Ascending aorta (tissue), 2 donors: ENCODE data around the gene TIMM50. TPM values are rescaled to one million over a fixed set of nuclear protein-coding genes. Genes with fewer than 3 reads are reported as not detected.

ENCODE experiments used
- DNase-seq, 2 donors: peaks; one replicate each; pipeline ENCODE4 v3.0.0-alpha.2; 2019; ENCODE audit warnings: low spot score in 2 of 2
- H3K27ac ChIP-seq, 2 donors: fragments of 200-600 bp; sonication (generic); one replicate each; pipeline ENCODE4 v1.5.1; 2016 to 2017; ENCODE audit warnings: mild to moderate bottlenecking in 1 of 2
- H3K27me3 ChIP-seq: fragments of 200-600 bp; sonication (generic); one replicate; pipeline ENCODE4 v1.5.1; 2017
- H3K36me3 ChIP-seq, 2 donors: fragments of 200-600 bp; sonication (generic); one replicate each; pipeline ENCODE4 v1.5.1; 2016
- H3K4me1 ChIP-seq, 2 donors: fragments of 200-600 bp; sonication (generic); one replicate each; pipeline ENCODE4 v1.5.1; 2016 to 2017; ENCODE audit warnings: mild to moderate bottlenecking in 1 of 2
- H3K4me3 ChIP-seq, 2 donors: fragments of 200-600 bp; sonication (generic); one replicate each; pipeline ENCODE4 v1.5.1; 2016 to 2017; ENCODE audit warnings: mild to moderate bottlenecking in 1 of 2
- H3K9me3 ChIP-seq, 2 donors: fragments of 200-600 bp; sonication (generic); one replicate each; pipeline ENCODE4 v1.5.1; 2016
- intact Hi-C: fragments of 100-400 bp; cut with DNase I; formaldehyde crosslinking; loops from one replicate; pipeline ENCODE4 v1.15.1; 2023
- total RNA-seq: library from RNA; depleted of rRNA; stranded (reverse); fragments of >200 nt; gene quantifications from one replicate; pipeline ENCODE4 v1.1.0, GENCODE V29; 2016
- TF ChIP-seq, protein P1 (sequence below), 3 experiments: fragments of 200-600 bp in 2 of 3; fragments of 450-650 bp in 1 of 3; sonication (generic) in 2 of 3; IDR thresholded peaks; one replicate each; pipeline ENCODE4 v1.5.1; 2016 to 2019; ENCODE audit warnings: antibody characterized with exemption in 3 of 3, mild to moderate bottlenecking in 1 of 3, moderate library complexity in 1 of 3

TIMM50 gene
- total RNA-seq, 1 donor from 2014 or later: 92.0 TPM

DNA sequence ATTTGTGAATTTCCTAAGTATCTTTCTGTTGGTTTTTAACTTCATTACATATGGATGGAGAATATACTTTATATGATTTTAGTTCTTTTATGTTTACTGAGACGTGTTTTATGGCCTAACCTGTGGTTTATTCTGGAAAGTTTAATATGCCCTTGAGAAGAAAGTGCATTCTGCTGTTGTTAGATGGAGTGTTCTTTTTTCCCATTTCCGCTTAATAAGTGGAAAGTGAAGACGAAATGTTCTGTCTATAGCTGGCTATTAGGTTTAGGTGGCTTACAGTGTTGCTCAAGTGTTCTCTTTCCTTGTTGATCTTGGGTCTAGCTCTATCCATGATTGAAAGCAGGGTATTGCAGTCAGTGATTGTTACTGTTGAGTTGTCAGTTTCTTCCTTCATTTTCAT is 17.2 kb upstream of the TIMM50 start:
- peaks cover 71 to 85% of the 10 kb centered on the region in 2 donors for H3K36me3 ChIP-seq
- TF ChIP-seq, protein P1, sequence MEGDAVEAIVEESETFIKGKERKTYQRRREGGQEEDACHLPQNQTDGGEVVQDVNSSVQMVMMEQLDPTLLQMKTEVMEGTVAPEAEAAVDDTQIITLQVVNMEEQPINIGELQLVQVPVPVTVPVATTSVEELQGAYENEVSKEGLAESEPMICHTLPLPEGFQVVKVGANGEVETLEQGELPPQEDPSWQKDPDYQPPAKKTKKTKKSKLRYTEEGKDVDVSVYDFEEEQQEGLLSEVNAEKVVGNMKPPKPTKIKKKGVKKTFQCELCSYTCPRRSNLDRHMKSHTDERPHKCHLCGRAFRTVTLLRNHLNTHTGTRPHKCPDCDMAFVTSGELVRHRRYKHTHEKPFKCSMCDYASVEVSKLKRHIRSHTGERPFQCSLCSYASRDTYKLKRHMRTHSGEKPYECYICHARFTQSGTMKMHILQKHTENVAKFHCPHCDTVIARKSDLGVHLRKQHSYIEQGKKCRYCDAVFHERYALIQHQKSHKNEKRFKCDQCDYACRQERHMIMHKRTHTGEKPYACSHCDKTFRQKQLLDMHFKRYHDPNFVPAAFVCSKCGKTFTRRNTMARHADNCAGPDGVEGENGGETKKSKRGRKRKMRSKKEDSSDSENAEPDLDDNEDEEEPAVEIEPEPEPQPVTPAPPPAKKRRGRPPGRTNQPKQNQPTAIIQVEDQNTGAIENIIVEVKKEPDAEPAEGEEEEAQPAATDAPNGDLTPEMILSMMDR (IDR thresholded peaks at IDR 0.05): no peak
- no peak overlapping the region for H3K27ac ChIP-seq

DNA sequence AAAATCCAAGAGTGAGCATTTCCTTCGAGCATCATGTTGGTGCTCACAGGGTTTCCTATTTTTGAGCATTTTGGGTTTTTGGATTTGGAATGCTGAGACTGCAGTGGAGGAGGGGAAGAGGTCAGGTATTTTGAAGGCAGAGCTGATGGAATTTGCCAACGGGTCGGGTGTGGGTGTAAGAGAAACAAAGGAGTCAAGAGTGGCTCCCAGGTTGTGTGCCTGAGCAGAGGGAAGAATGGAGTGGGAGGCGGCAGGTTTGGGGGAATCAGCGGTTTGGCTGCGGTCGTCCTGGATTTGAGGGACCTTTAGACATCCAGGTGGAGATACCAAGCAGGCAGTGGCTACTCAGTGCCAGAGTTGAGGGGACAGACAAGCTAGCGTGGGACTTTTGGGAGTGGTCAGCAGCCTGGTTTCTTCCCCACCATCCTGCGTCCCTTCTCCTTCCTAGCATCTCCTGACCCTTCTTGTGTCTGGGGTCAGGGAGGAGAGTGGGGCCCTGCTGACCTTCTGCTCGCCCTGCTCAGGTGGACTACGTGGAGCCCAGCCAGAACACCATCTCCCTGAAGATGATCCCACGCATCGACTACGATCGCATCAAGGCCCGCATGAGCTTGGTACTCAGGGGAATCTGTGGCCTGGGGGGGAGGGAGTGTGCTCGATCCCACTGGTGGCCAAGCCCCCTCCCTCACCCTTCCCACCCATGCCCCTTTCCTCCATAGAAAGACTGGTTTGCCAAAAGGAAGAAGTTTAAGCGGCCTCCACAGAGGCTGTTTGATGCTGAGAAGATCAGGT is 14.5 kb upstream of the TIMM50 start:
- TF ChIP-seq, protein P1 (IDR thresholded peaks at IDR 0.05): no peak
- no peak for DNase-seq
- H3K27ac ChIP-seq: no peak overlapping the region
- H3K27me3 ChIP-seq: no peaks in the 10 kb centered on the region
- H3K4me1 ChIP-seq: no peaks in the 10 kb centered on the region
- H3K36me3 ChIP-seq: peaks cover 72 to 85% of the 10 kb centered on the region in 2 donors
- intact Hi-C loops: no loop called here
- no peaks in the 10 kb centered on the region for H3K9me3 ChIP-seq
- H3K4me3 ChIP-seq: no peak overlapping the region

More for the DNA sequence above, 17.2 kb upstream of the TIMM50 start:
- Histone ChIP-seq H3K9me3 (no peaks in the 10 kb centered on the region), H3K4me3 (no peak overlapping the region), H3K4me1 (no peaks in the 10 kb centered on the region), H3K27me3 (no peaks in the 10 kb centered on the region)
- intact Hi-C loops: no loop called here
- no peak for DNase-seq

DNA sequence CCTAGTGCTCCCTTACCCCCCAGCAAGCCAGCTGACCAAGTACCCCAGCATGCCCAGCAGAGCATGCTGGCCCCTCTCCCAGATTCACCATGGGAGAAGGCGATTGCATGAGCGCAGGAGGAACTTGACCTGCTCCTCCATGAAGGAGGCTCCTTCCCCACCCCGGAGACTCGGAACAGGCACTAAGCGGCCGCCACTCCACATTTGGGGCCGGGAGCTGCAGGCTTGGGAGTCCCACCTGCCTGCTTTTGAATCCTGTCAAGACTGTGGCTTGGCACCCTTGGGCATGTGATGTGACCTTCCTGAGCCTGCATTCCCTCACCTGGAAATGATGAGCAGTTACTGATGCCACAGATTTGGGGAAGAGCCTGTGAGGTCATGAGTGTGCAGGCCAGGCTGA is 12.7 kb upstream of the TIMM50 start:
- intact Hi-C loops: no loop called here
- TF ChIP-seq, protein P1 (IDR thresholded peaks at IDR 0.05): no peak
- Histone ChIP-seq H3K4me1 (no peaks in the 10 kb centered on the region), H3K27ac (no peak overlapping the region), H3K27me3 (no peaks in the 10 kb centered on the region), H3K4me3 (no peak overlapping the region), H3K36me3 (peaks cover 87 to 96% of the 10 kb centered on the region in 2 donors), H3K9me3 (no peaks in the 10 kb centered on the region)
- DNase-seq: no peak

DNA sequence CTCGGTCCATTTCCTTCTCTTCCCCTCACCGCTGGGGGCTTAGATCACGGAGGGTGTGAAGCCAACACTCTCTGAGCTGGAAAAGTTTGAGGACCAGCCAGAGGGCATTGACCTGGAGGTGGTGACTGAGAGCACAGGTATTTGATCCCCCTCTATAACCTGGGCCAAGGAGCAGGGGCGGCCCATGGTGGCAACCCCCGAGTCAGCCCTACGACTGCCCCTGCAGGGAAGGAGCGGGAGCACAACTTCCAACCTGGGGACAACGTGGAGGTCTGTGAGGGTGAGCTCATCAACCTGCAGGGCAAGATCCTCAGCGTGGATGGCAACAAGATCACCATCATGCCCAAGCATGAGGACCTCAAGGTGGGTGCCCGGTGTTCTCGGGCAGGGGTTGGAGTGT is 11.6 kb upstream of the TIMM50 start:
- no peaks in the 10 kb centered on the region for H3K4me1 ChIP-seq
- no peak overlapping the region for H3K27ac ChIP-seq
- H3K9me3 ChIP-seq: no peaks in the 10 kb centered on the region
- no peaks in the 10 kb centered on the region for H3K27me3 ChIP-seq
- TF ChIP-seq, protein P1 (IDR thresholded peaks at IDR 0.05): no peak
- H3K36me3 ChIP-seq: peaks cover 96 to 100% of the 10 kb centered on the region in 2 donors
- intact Hi-C loops: no loop called here
- no peak for DNase-seq
- H3K4me3 ChIP-seq: no peak overlapping the region

DNA sequence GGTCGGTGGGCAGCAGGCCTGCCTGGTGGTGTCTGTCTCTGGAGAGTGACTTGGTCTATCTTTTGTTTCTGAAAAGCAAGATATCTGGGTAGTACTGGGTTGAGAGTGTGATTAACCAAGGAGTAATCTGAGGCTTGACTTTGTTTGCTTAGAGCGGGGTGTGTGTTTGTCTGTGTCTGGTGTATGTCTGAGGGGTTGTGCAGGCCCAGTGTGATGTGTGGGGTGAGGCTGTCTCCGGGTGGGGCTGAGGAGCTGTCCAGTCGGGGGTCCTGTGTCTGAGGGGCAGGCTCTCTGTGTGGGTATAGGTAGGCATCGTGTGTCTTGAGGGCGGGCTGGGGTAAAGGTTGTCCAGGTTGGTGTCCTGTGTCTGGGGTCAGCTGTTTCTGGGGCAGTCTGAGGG is 11.1 kb upstream of the TIMM50 start:
- intact Hi-C loops: no loop called here
- H3K9me3 ChIP-seq: no peaks in the 10 kb centered on the region
- H3K4me3 ChIP-seq: no peak overlapping the region
- H3K36me3 ChIP-seq: peaks cover 97 to 100% of the 10 kb centered on the region in 2 donors
- H3K27me3 ChIP-seq: no peaks in the 10 kb centered on the region
- no peaks in the 10 kb centered on the region for H3K4me1 ChIP-seq
- TF ChIP-seq, protein P1 (IDR thresholded peaks at IDR 0.05): no peak
- no peak overlapping the region for H3K27ac ChIP-seq
- DNase-seq: no peak
